HL-60 (cell line): ENCODE data around the gene TENM3.

Experiments
- DNase-seq, 2 experiments: peaks; one replicate each; pipeline ENCODE4 v3.0.0-alpha.2; 2010 to 2020; ENCODE audit warnings: low read depth in 1 of 2, low spot score in 1 of 2
- H3K27ac ChIP-seq: fragments of 250-450 bp; sonication (Bioruptor Pico); replicated peaks from 2 replicates; pipeline ENCODE4 v1.5.1; 2020; ENCODE audit warnings: mild to moderate bottlenecking, moderate library complexity
- H3K27me3 ChIP-seq: fragments of 250-450 bp; sonication (Bioruptor Pico); 2 replicates; pipeline ENCODE4 v1.5.1; 2021; ENCODE audit warnings: mild to moderate bottlenecking, moderate library complexity; ENCODE audit not compliant: insufficient read depth, poor library complexity, severe bottlenecking
- H3K4me3 ChIP-seq: replicated peaks from 2 replicates; pipeline ENCODE4 v1.5.1; 2011; ENCODE audit warnings: mild to moderate bottlenecking, control low read depth, low read length; ENCODE audit not compliant: insufficient read depth
- GABPA ChIP-seq: IDR thresholded peaks from 2 replicates; pipeline ENCODE4 v1.6.1; 2012; ENCODE audit warnings: low read depth
- POLR2AphosphoS5 ChIP-seq: IDR thresholded peaks from 2 replicates; pipeline ENCODE4 v1.6.1; 2012; ENCODE audit warnings: low read depth
- SPI1 ChIP-seq: IDR thresholded peaks from 2 replicates; pipeline ENCODE4 v1.6.1; 2012; ENCODE audit warnings: low read depth, mild to moderate bottlenecking, borderline replicate concordance
- TF ChIP-seq, protein P1 (sequence below): IDR thresholded peaks from 2 replicates; pipeline ENCODE4 v1.6.1; 2012; ENCODE audit warnings: low read depth; ENCODE audit not compliant: insufficient replicate concordance
- TF ChIP-seq, protein P2 (sequence below): IDR thresholded peaks from one replicate; pipeline ENCODE4 v1.5.1; 2011; ENCODE audit warnings: low read length, control low read depth, inconsistent platforms; ENCODE audit not compliant: insufficient read depth

Gene TENM3

DNA sequence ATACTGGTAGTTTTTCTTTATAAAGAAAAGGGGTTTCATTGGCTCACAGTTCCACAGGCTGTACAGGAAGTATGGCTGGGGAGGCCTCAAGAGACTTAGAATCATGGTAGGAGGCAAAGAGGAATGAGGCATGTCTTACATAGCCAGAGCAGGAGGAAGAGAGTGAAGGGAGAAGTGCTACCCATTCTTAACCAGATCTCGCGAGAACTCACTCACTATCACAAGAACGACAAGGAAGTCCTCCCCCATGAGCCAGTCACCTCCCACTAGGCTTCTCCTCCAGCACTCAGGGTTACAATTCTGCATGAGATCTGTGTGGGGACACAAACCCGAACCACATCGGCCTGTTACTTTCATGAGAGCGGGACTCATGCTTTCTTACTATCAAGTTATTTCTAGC, 240.5 kb downstream of the TENM3 start:
- TF ChIP-seq GABPA = no peak
- no peak for TF ChIP-seq SPI1
- no peak for TF ChIP-seq POLR2AphosphoS5
- TF ChIP-seq, protein P1, sequence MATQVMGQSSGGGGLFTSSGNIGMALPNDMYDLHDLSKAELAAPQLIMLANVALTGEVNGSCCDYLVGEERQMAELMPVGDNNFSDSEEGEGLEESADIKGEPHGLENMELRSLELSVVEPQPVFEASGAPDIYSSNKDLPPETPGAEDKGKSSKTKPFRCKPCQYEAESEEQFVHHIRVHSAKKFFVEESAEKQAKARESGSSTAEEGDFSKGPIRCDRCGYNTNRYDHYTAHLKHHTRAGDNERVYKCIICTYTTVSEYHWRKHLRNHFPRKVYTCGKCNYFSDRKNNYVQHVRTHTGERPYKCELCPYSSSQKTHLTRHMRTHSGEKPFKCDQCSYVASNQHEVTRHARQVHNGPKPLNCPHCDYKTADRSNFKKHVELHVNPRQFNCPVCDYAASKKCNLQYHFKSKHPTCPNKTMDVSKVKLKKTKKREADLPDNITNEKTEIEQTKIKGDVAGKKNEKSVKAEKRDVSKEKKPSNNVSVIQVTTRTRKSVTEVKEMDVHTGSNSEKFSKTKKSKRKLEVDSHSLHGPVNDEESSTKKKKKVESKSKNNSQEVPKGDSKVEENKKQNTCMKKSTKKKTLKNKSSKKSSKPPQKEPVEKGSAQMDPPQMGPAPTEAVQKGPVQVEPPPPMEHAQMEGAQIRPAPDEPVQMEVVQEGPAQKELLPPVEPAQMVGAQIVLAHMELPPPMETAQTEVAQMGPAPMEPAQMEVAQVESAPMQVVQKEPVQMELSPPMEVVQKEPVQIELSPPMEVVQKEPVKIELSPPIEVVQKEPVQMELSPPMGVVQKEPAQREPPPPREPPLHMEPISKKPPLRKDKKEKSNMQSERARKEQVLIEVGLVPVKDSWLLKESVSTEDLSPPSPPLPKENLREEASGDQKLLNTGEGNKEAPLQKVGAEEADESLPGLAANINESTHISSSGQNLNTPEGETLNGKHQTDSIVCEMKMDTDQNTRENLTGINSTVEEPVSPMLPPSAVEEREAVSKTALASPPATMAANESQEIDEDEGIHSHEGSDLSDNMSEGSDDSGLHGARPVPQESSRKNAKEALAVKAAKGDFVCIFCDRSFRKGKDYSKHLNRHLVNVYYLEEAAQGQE = no peak
- TF ChIP-seq, protein P2, sequence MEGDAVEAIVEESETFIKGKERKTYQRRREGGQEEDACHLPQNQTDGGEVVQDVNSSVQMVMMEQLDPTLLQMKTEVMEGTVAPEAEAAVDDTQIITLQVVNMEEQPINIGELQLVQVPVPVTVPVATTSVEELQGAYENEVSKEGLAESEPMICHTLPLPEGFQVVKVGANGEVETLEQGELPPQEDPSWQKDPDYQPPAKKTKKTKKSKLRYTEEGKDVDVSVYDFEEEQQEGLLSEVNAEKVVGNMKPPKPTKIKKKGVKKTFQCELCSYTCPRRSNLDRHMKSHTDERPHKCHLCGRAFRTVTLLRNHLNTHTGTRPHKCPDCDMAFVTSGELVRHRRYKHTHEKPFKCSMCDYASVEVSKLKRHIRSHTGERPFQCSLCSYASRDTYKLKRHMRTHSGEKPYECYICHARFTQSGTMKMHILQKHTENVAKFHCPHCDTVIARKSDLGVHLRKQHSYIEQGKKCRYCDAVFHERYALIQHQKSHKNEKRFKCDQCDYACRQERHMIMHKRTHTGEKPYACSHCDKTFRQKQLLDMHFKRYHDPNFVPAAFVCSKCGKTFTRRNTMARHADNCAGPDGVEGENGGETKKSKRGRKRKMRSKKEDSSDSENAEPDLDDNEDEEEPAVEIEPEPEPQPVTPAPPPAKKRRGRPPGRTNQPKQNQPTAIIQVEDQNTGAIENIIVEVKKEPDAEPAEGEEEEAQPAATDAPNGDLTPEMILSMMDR = no peak
- H3K27me3 ChIP-seq = no peaks in the 10 kb centered on the region
- no peak overlapping the region for H3K4me3 ChIP-seq
- no peak for DNase-seq
- no peak overlapping the region for H3K27ac ChIP-seq

DNA sequence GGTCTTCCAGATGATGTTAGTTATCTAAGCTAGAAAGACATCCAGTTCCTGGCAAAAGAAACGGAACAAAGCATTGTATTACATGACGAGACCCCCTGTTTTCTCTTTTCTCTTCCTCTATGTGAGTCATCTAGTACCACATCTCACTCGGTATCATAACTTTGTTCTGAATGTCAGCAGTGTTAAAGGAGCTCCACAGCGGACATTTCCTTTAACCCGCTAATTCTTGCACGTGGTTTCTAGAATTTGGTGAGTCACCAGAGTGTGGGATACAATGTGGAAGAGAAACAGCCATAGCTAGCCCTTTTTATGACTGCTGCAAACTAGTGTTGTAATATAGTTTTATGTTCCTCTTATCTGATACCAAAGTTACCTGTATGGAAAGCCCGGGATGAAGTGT, 243.7 kb downstream of the TENM3 start:
- DNase-seq = no peak
- no peak for TF ChIP-seq POLR2AphosphoS5
- no peak for TF ChIP-seq SPI1
- TF ChIP-seq, protein P2 = no peak
- no peak for TF ChIP-seq GABPA
- TF ChIP-seq, protein P1 = no peak

DNA sequence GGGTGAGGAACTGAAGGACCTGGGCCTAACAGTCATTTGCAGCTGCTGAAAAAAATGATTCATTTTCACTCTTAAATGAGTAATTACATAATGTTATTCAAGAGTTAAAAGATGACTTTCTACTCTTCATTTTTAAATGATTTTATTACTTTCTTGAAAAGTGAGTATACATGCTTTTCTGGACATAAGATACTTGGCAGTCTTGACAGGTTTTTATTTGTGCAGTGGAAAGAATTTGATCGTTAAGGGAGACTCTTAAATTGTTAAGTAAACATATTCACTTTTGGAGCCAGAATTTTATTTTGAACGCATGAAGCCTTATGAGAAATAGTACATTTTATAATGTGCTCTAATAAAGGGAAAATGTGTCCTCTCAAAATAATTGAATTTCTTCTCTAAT, 245.7 kb downstream of the TENM3 start:
- DNase-seq = no peak
- Histone ChIP-seq H3K27ac (no peak overlapping the region), H3K27me3 (no peaks in the 10 kb centered on the region), H3K4me3 (no peak overlapping the region)
- TF ChIP-seq, protein P1 = no peak
- TF ChIP-seq, protein P2 = no peak
- TF ChIP-seq POLR2AphosphoS5 (no peak), GABPA (no peak), SPI1 (no peak)

More for the DNA sequence above, 243.7 kb downstream of the TENM3 start:
- Histone ChIP-seq H3K4me3 (no peak overlapping the region), H3K27me3 (no peaks in the 10 kb centered on the region), H3K27ac (no peak overlapping the region)
